Measurements from ENCODE around the gene XAB2.
"Not testable (repeated sequence)": the region's sequence is repeated elsewhere in the genome, so short reads cannot be mapped to it uniquely, and the experiment has no call there.

The XAB2 gene

GRCh38 chr19:7579182-7579581 is 50.2 kb downstream of the XAB2 start:
- DNase-seq (ENCODE audit: low read depth, low spot score), result no peak

GRCh38 chr19:7578127-7578526 is 51.2 kb downstream of the XAB2 start:
- no peak for DNase-seq (ENCODE audit: low read depth, low spot score)

GRCh38 chr19:7577422-7577821 is 51.9 kb downstream of the XAB2 start:
- DNase-seq (ENCODE audit: low read depth, low spot score), result not testable (repeated sequence)

GRCh38 chr19:7575434-7576040 is 53.8 kb downstream of the XAB2 start:
- DNase-seq (ENCODE audit: low read depth, low spot score), result no peak

- DNase-seq (ENCODE audit: low read depth, low spot score), result no peak
Measured at GRCh38 chr19:7570761-7571160, 58.6 kb downstream of the XAB2 start.
